SK-N-SH (cell line): ENCODE data around the gene R3HDML. TPM values are rescaled to one million over a fixed set of nuclear protein-coding genes. Genes with fewer than 3 reads are reported as not detected.

ENCODE experiments used
- CTCF ChIA-PET: fragments of 300-600, 350-600 bp; formaldehyde crosslinking; extraction: SDS; loops from one replicate; lab custom pipeline; 2021; lab: Yijun Ruan, JAX
- POLR2A ChIA-PET: fragments of 350-600 bp; sonication (Branson Sonifier 250); formaldehyde crosslinking; extraction: SDS; loops from one replicate; lab custom pipeline; 2020; ENCODE audit warnings: antibody characterized with exemption, inconsistent platforms; lab: Yijun Ruan, JAX
- DNase-seq: peaks from one replicate; pipeline ENCODE4 v3.0.0; 2012
- H2AFZ ChIP-seq: fragments of 200-600 bp; sonication (generic); 2 replicates; pipeline ENCODE4 v1.8.1; 2016; ENCODE audit warnings: antibody characterized with exemption, mild to moderate bottlenecking, low read depth
- H3F3A ChIP-seq: fragments of 200-600 bp; sonication (generic); replicated peaks from 2 replicates; pipeline ENCODE3; 2016; ENCODE audit warnings: antibody characterized with exemption, mild to moderate bottlenecking; ENCODE audit not compliant: insufficient read depth
- H3K27ac ChIP-seq, 2 experiments: fragments of 200-500 bp in 1 of 2; fragments of 200-600 bp in 1 of 2; sonication (Bioruptor generic) in 1 of 2; sonication (generic), shearing (Covaris generic) in 1 of 2; 2 replicates each; pipeline versions ENCODE4 v1.5.1 to v1.6.1; 2014 to 2016; ENCODE audit warnings: low read depth in 2 of 2, inconsistent platforms in 1 of 2, low read length in 1 of 2, mild to moderate bottlenecking in 1 of 2, mixed read lengths in 1 of 2
- H3K27me3 ChIP-seq: fragments of 200-600 bp; sonication (generic), shearing (Covaris generic); 2 replicates; pipeline ENCODE4 v1.6.1; 2016; ENCODE audit warnings: mixed run types; ENCODE audit not compliant: insufficient read depth
- H3K36me3 ChIP-seq, 2 experiments: fragments of 200-500 bp in 1 of 2; fragments of 200-600 bp in 1 of 2; sonication (Bioruptor generic) in 1 of 2; sonication (generic) in 1 of 2; replicated peaks in 1 of 2; 2 replicates each; pipeline versions ENCODE3 to v1.5.1; 2014 to 2016; ENCODE audit warnings: low read length in 1 of 2, mild to moderate bottlenecking in 1 of 2; ENCODE audit not compliant: insufficient read depth in 2 of 2, control insufficient read depth in 1 of 2
- H3K4me1 ChIP-seq, 2 experiments: fragments of 200-500 bp in 1 of 2; fragments of 200-600 bp in 1 of 2; sonication (Bioruptor generic) in 1 of 2; sonication (generic), shearing (Covaris generic) in 1 of 2; 2 replicates each; pipeline versions ENCODE4 v1.5.1 to v1.6.1; 2014 to 2016; ENCODE audit warnings: low read depth in 1 of 2, low read length in 1 of 2, mixed run types in 1 of 2; ENCODE audit not compliant: insufficient read depth in 2 of 2, control insufficient read depth in 1 of 2
- H3K4me2 ChIP-seq: fragments of 200-600 bp; sonication (generic), shearing (Covaris generic); 2 replicates; pipeline ENCODE4 v1.6.1; 2017; ENCODE audit warnings: mixed run types
- H3K4me3 ChIP-seq, 2 experiments: fragments of 200-500 bp in 1 of 2; fragments of 200-600 bp in 1 of 2; sonication (Bioruptor generic) in 1 of 2; sonication (generic), shearing (Covaris generic) in 1 of 2; 2 replicates each; pipeline versions ENCODE4 v1.5.1 to v1.8.1; 2014 to 2016; ENCODE audit warnings: low read depth in 2 of 2, inconsistent platforms in 1 of 2, low read length in 1 of 2, mild to moderate bottlenecking in 1 of 2, mixed read lengths in 1 of 2, moderate library complexity in 1 of 2
- H3K79me2 ChIP-seq: fragments of 200-600 bp; sonication (generic); 2 replicates; pipeline ENCODE4 v1.8.1; 2017; ENCODE audit warnings: mild to moderate bottlenecking; ENCODE audit not compliant: insufficient read depth
- H3K9ac ChIP-seq: fragments of 200-600 bp; sonication (generic); 2 replicates; pipeline ENCODE4 v1.6.1; 2017; ENCODE audit warnings: mixed run types
- H3K9me2 ChIP-seq: fragments of 200-600 bp; sonication (generic); 2 replicates; pipeline ENCODE4 v1.6.1; 2017; ENCODE audit warnings: mixed run types
- H3K9me3 ChIP-seq: fragments of 200-600 bp; sonication (generic); 2 replicates; pipeline ENCODE4 v1.6.1; 2017; ENCODE audit warnings: mixed run types, mild to moderate bottlenecking, moderate library complexity
- H4K20me1 ChIP-seq: fragments of 200-600 bp; sonication (generic); 2 replicates; pipeline ENCODE4 v1.6.1; 2017; ENCODE audit warnings: mild to moderate bottlenecking, mixed run types; ENCODE audit not compliant: insufficient read depth
- CHD2 ChIP-seq: fragments of 150-350 bp; IDR thresholded peaks from 2 replicates; pipeline ENCODE4 v1.6.1; 2018; ENCODE audit warnings: low read length; ENCODE audit not compliant: partially characterized antibody
- CTCF ChIP-seq: fragments of 200-600 bp; sonication (generic); IDR thresholded peaks from 2 replicates; pipeline ENCODE4 v1.6.1; 2017; ENCODE audit warnings: antibody characterized with exemption, mild to moderate bottlenecking, moderate library complexity
- ELF1 ChIP-seq: IDR thresholded peaks from 2 replicates; pipeline ENCODE4 v1.4.0; 2012
- FOSL2 ChIP-seq: IDR thresholded peaks from 2 replicates; pipeline ENCODE4 v1.4.0; 2012; ENCODE audit warnings: low read depth, mild to moderate bottlenecking, moderate library complexity, borderline replicate concordance
- FOXJ3 ChIP-seq: sonication (generic); formaldehyde crosslinking; IDR thresholded peaks from 2 replicates; pipeline ENCODE4 v1.5.1; 2020; ENCODE audit warnings: mild to moderate bottlenecking, missing genetic modification reagents
- FOXM1 ChIP-seq: IDR thresholded peaks from 2 replicates; pipeline ENCODE4 v1.4.0; 2012; ENCODE audit warnings: low read depth, mild to moderate bottlenecking
- GATA2 ChIP-seq: sonication (generic); formaldehyde crosslinking; IDR thresholded peaks from 2 replicates; pipeline ENCODE4 v1.5.0; 2020; ENCODE audit warnings: mild to moderate bottlenecking, missing genetic modification reagents
- IRF3 ChIP-seq: fragments of 150-350 bp; IDR thresholded peaks from 2 replicates; pipeline ENCODE4 v1.6.1; 2016; ENCODE audit warnings: mild to moderate bottlenecking, low read depth, low read length
- PBX3 ChIP-seq: IDR thresholded peaks from 2 replicates; pipeline ENCODE4; 2012
- POLR2AphosphoS5 ChIP-seq: IDR thresholded peaks from 2 replicates; pipeline ENCODE4 v1.6.1; 2012; ENCODE audit warnings: low read depth, low read length
- RAD21 ChIP-seq: IDR thresholded peaks from 2 replicates; pipeline ENCODE4 v1.6.1; 2012; ENCODE audit warnings: mild to moderate bottlenecking, low read length
- REST ChIP-seq: IDR thresholded peaks from 2 replicates; pipeline ENCODE4 v1.6.1; 2012; ENCODE audit warnings: mild to moderate bottlenecking, low read depth, low read length, moderate library complexity
- RFX5 ChIP-seq: IDR thresholded peaks from 2 replicates; pipeline ENCODE4 v1.6.1; 2012; ENCODE audit warnings: mild to moderate bottlenecking, improper control_type of control experiment, low read length
- RXRA ChIP-seq: IDR thresholded peaks from 2 replicates; pipeline ENCODE4 v1.4.0; 2012; ENCODE audit warnings: low read depth, mild to moderate bottlenecking, borderline replicate concordance
- TCF12 ChIP-seq: IDR thresholded peaks from 2 replicates; pipeline ENCODE4 v1.4.0; 2012
- YY1 ChIP-seq: IDR thresholded peaks from 2 replicates; pipeline ENCODE4 v1.4.0; 2012; ENCODE audit warnings: low read depth, mild to moderate bottlenecking
- WGBS: methylation state at CpG from one replicate; pipeline ENCODE4 v1.1.6; 2017; ENCODE audit warnings: low lambda C conversion rate; 5-methylcytosine and 5-hydroxymethylcytosine counted together
- polyA plus RNA-seq, 3 experiments: library from polyadenylated mRNA; depleted of rRNA; stranded (reverse); fragments of >200 nt; gene quantifications; 2 replicates each; pipeline ENCODE4 v1.2.3, GENCODE V29; 2012

The R3HDML gene
- polyA plus RNA-seq, 1 of the 3 experiments (the other 2 are of a cell fraction), result not detected

GRCh38 chr20:44355498-44356352, 18.9 kb downstream of the R3HDML start, which contains the start of gene HNF4A:
Gene HNF4A, plus strand, starts transcription at chr20:44355699. Its CDS starts 106 bp downstream, at chr20:44355805.
- Histone ChIP-seq H3K4me3 (no peak within 1 kb of the TSS), H3F3A (no peaks in the 10 kb centered on the region), H3K9ac (no peak within 1 kb of the TSS), H3K36me3 (no peaks in the 10 kb centered on the region), H3K27me3 (no peaks in the 10 kb centered on the region; the same call in 1 of the 2 replicates), H3K9me2 (no peaks in the 10 kb centered on the region), H3K4me2 (no peak within 1 kb of the TSS), H4K20me1 (no peaks in the 10 kb centered on the region), H3K4me1 (no peaks in the 10 kb centered on the region), H2AFZ (no peak within 1 kb of the TSS), H3K9me3 (no peaks in the 10 kb centered on the region), H3K27ac (no peak within 1 kb of the TSS), H3K79me2 (no peaks in the 10 kb centered on the region)
- ChIA-PET POLR2A (no interaction called here), CTCF (no interaction called here)
- TF ChIP-seq POLR2AphosphoS5 (no peak), CTCF (no peak), REST (no peak), GATA2 (CRISPR knock-in tag) (no peak), RXRA (no peak), ELF1 (no peak), PBX3 (no peak), FOXJ3 (no peak), CHD2 (no peak), FOXM1 (no peak), IRF3 (no peak), FOSL2 (no peak), RFX5 (no peak), TCF12 (no peak), RAD21 (no peak), YY1 (no peak)
- 79% methylated on average over 31 of the region's 40 CpGs for WGBS
- no peak for DNase-seq
